Panc1 (cell line): Measurements from ENCODE around the gene FBXL4. TPM values are rescaled to one million over a fixed set of nuclear protein-coding genes. Genes with fewer than 3 reads are reported as not detected.
"Not testable (repeated sequence)": the region's sequence is repeated elsewhere in the genome, so short reads cannot be mapped to it uniquely, and the experiment has no call there.

Source experiments
- ATAC-seq: fragments of 200-7000 bp; cut with Tn5 transposase; 2 replicates; pipeline ENCODE4 v1.9.1; 2020; ENCODE audit warnings: mild to moderate bottlenecking, moderate library complexity
- BruUV-seq: library from RNA; stranded (reverse); fragments of 400-500 nt; replicated peaks from 2 replicates; lab custom pipeline; 2021; lab: Mats Ljungman, UMichigan
- CTCF ChIA-PET: fragments of 300-600 bp; sonication (Branson Sonifier 250); formaldehyde crosslinking; loops from one replicate; lab custom pipeline; 2022; ENCODE audit warnings: antibody characterized with exemption; lab: Charles Lee
- POLR2A ChIA-PET: fragments of 300-600 bp; sonication (Branson Sonifier 250); formaldehyde crosslinking; loops from one replicate; lab custom pipeline; 2022; ENCODE audit warnings: antibody characterized with exemption; lab: Charles Lee
- DNase-seq: peaks from one replicate; pipeline ENCODE4 v3.0.0-alpha.2; 2010; ENCODE audit warnings: low read depth, low spot score
- H3K27ac ChIP-seq: 2 replicates; pipeline ENCODE4 v1.5.1; 2011; ENCODE audit warnings: mild to moderate bottlenecking, low read length, inconsistent platforms
- H3K27me3 ChIP-seq: fragments of 200-500 bp; sonication (Bioruptor generic); 2 replicates; pipeline ENCODE4 v1.6.0; 2014; ENCODE audit warnings: low read length, inconsistent platforms; ENCODE audit not compliant: control insufficient read depth, insufficient read depth
- H3K36me3 ChIP-seq: fragments of 200-500 bp; sonication (Bioruptor generic); 2 replicates; pipeline ENCODE4 v1.5.1; 2014; ENCODE audit warnings: inconsistent platforms, mild to moderate bottlenecking, low read length, moderate library complexity; ENCODE audit not compliant: control insufficient read depth, insufficient read depth
- H3K4me1 ChIP-seq: 2 replicates; pipeline ENCODE4 v1.5.1; 2011; ENCODE audit warnings: inconsistent platforms, mild to moderate bottlenecking, low read length, moderate library complexity; ENCODE audit not compliant: control insufficient read depth, insufficient read depth
- H3K4me3 ChIP-seq, 2 experiments: 2 replicates each; pipeline ENCODE4 v1.5.1; 2011 to 2012; ENCODE audit warnings: low read depth in 2 of 2, low read length in 2 of 2, mild to moderate bottlenecking in 2 of 2, inconsistent platforms in 1 of 2, moderate library complexity in 1 of 2
- H3K9me3 ChIP-seq: fragments of 200-500 bp; sonication (Bioruptor generic); 2 replicates; pipeline ENCODE4 v1.5.1; 2014; ENCODE audit warnings: low read depth, mild to moderate bottlenecking, inconsistent platforms, low read length, moderate library complexity; ENCODE audit not compliant: control insufficient read depth, insufficient read depth
- POLR2AphosphoS5 ChIP-seq: IDR thresholded peaks from 2 replicates; pipeline ENCODE4 v1.6.1; 2012; ENCODE audit warnings: mild to moderate bottlenecking, low read depth, low read length, moderate library complexity
- SIN3A ChIP-seq: IDR thresholded peaks from 2 replicates; pipeline ENCODE4 v1.6.1; 2012; ENCODE audit warnings: low read depth, mild to moderate bottlenecking, low read length, moderate library complexity, borderline replicate concordance; ENCODE audit not compliant: insufficient read depth
- TCF7L2 ChIP-seq: IDR thresholded peaks from 2 replicates; pipeline ENCODE4 v1.6.1; 2011; ENCODE audit warnings: mild to moderate bottlenecking, low read depth, low read length, inconsistent platforms
- in situ Hi-C: cut with HindIII; loops from 2 replicates; pipeline ENCODE4 v1.10.0; 2016; ENCODE audit warnings: low sequenced_read_pairs, low pct_unique_long_range_greater_than_20kb
- intact Hi-C: fragments of 100-400 bp; cut with micrococcal nuclease; formaldehyde crosslinking; loops from one replicate; pipeline ENCODE4 v1.10.0; 2022; ENCODE audit not compliant: unreplicated experiment
- total RNA-seq: library from RNA; stranded (reverse); gene quantifications from one replicate; pipeline ENCODE4 v1.2.1, GENCODE V29; 2021; ENCODE audit not compliant: unreplicated experiment
- TF ChIP-seq, protein P1 (sequence below), 2 experiments: IDR thresholded peaks; 2 replicates each; pipeline ENCODE4 v1.6.1; 2011 to 2012; ENCODE audit warnings: low read depth in 2 of 2, control low read depth in 1 of 2, low read length in 1 of 2, mild to moderate bottlenecking in 1 of 2, moderate library complexity in 1 of 2; ENCODE audit not compliant: insufficient read depth in 1 of 2
- TF ChIP-seq, protein P2 (sequence below): fragments of 450-650 bp; IDR thresholded peaks from 2 replicates; pipeline ENCODE4 v1.5.1; 2017; ENCODE audit warnings: mild to moderate bottlenecking

The FBXL4 gene
- total RNA-seq, 1 experiment from 2014 or later, result 11.5 TPM

DNA sequence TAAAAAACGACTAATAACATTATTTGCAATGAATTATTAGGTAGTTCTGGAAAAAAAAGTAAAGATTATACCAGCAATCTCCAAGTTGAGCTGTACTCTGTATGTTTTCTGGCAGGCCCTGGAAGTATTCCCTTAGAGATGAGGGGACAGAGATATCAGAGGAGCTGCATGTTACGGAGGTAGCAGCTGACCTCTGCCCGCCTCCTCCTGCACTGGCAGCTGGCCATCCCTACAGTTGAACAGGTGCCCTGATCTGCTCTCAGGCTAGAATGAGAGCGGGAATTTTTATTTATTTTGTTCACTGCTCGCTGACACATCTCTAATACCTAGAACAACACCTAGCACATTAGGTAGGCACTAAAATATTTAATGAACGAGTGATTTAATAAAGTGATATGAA lies 23.1 kb downstream of the FBXL4 start:
- intact Hi-C loops (no loop called here), in situ Hi-C loops (no loop called here)
- TF ChIP-seq POLR2AphosphoS5, result no peak
- no peak for TF ChIP-seq TCF7L2
- TF ChIP-seq, protein P1, sequence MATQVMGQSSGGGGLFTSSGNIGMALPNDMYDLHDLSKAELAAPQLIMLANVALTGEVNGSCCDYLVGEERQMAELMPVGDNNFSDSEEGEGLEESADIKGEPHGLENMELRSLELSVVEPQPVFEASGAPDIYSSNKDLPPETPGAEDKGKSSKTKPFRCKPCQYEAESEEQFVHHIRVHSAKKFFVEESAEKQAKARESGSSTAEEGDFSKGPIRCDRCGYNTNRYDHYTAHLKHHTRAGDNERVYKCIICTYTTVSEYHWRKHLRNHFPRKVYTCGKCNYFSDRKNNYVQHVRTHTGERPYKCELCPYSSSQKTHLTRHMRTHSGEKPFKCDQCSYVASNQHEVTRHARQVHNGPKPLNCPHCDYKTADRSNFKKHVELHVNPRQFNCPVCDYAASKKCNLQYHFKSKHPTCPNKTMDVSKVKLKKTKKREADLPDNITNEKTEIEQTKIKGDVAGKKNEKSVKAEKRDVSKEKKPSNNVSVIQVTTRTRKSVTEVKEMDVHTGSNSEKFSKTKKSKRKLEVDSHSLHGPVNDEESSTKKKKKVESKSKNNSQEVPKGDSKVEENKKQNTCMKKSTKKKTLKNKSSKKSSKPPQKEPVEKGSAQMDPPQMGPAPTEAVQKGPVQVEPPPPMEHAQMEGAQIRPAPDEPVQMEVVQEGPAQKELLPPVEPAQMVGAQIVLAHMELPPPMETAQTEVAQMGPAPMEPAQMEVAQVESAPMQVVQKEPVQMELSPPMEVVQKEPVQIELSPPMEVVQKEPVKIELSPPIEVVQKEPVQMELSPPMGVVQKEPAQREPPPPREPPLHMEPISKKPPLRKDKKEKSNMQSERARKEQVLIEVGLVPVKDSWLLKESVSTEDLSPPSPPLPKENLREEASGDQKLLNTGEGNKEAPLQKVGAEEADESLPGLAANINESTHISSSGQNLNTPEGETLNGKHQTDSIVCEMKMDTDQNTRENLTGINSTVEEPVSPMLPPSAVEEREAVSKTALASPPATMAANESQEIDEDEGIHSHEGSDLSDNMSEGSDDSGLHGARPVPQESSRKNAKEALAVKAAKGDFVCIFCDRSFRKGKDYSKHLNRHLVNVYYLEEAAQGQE (IDR thresholded peaks at IDR 0.05; ENCODE audit: insufficient read depth in 1 of 2, low read depth in 2 of 2, low read length in 1 of 2), result no peak
- no peak for TF ChIP-seq SIN3A
- TF ChIP-seq, protein P2, sequence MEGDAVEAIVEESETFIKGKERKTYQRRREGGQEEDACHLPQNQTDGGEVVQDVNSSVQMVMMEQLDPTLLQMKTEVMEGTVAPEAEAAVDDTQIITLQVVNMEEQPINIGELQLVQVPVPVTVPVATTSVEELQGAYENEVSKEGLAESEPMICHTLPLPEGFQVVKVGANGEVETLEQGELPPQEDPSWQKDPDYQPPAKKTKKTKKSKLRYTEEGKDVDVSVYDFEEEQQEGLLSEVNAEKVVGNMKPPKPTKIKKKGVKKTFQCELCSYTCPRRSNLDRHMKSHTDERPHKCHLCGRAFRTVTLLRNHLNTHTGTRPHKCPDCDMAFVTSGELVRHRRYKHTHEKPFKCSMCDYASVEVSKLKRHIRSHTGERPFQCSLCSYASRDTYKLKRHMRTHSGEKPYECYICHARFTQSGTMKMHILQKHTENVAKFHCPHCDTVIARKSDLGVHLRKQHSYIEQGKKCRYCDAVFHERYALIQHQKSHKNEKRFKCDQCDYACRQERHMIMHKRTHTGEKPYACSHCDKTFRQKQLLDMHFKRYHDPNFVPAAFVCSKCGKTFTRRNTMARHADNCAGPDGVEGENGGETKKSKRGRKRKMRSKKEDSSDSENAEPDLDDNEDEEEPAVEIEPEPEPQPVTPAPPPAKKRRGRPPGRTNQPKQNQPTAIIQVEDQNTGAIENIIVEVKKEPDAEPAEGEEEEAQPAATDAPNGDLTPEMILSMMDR, result no peak
- no peaks in the 10 kb centered on the region for H3K4me1 ChIP-seq
- H3K27ac ChIP-seq, result no peak overlapping the region
- ATAC-seq (no peak), DNase-seq (no peak)
- no TSS peak for BruUV-seq
- H3K36me3 ChIP-seq, result no peaks in the 10 kb centered on the region; the same call in 1 of the 2 replicates
- no peaks in the 10 kb centered on the region for H3K27me3 ChIP-seq
- POLR2A ChIA-PET, result no interaction called here
- CTCF ChIA-PET, result no interaction called here
- H3K4me3 ChIP-seq, result no peak overlapping the region
- H3K9me3 ChIP-seq, result no peaks in the 10 kb centered on the region

DNA sequence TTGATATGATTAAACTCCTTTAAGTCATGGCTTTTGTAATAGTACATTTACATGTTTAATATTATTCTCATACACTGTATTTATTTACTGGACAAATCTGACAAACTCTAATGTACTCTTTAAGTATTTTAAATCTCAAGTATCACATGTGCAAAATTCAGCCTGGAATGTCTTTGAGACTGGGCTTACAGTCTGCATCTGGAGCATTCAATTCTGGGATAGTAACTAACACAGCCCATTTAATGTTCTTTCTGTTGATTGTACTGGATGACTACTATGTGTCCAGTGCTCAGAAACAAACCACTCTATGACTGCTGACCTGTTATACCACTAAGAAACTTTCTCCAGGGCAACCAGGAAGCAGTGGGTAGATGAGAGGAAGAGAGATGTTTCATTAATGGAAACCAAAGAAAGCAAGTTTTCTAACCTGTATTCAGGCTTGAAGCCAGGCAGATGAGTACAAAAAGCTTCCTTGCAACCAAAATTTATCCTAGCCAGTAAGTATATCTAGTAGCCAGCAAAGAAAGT lies 26.8 kb downstream of the FBXL4 start:
- DNase-seq (no peak), ATAC-seq (no peak)
- in situ Hi-C loops, result no loop called here
- intact Hi-C loops, result no loop called here
- CTCF ChIA-PET, result no interaction called here
- H3K4me1 ChIP-seq, result no peaks in the 10 kb centered on the region
- POLR2A ChIA-PET, result no interaction called here
- BruUV-seq, result no TSS peak
- H3K9me3 ChIP-seq, result no peaks in the 10 kb centered on the region
- no peak overlapping the region for H3K4me3 ChIP-seq
- H3K27ac ChIP-seq, result no peak overlapping the region
- TF ChIP-seq, protein P1 (IDR thresholded peaks at IDR 0.05; ENCODE audit: insufficient read depth in 1 of 2, low read depth in 2 of 2, low read length in 1 of 2), result no peak
- TF ChIP-seq SIN3A (no peak), POLR2AphosphoS5 (no peak), TCF7L2 (no peak)
- no peaks in the 10 kb centered on the region for H3K36me3 ChIP-seq
- H3K27me3 ChIP-seq, result no peaks in the 10 kb centered on the region

DNA sequence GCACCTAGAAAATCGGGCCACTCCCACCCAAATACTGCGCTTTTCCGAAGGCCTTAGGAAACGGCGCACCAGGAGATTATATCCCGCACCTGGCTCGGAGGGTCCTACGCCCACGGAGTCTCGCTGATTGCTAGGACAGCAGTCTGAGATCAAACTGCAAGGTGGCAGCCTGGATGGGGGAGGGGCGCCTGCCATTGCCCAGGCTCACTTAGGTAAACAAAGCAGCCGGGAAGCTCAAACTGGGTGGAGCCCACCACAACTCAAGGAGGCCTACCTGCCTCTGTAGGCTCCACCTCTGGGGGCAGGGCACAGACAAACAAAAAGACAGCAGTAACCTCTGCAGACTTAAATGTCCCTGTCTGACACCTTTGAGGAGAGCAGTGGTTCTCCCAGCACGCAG lies 36.8 kb downstream of the FBXL4 start:
- intact Hi-C loops, BruUV-seq, DNase-seq, H3K27ac ChIP-seq, H3K4me3 ChIP-seq, H3K27me3 ChIP-seq, H3K36me3 ChIP-seq, CTCF ChIA-PET, ATAC-seq, in situ Hi-C loops, POLR2A ChIA-PET, H3K9me3 ChIP-seq, H3K4me1 ChIP-seq: not testable (repeated sequence)
